Inflammatory macrophage treated with lipopolysaccharide for 1 hour (primary cell): ENCODE results near the gene PTPRJ.
"Not testable (repeated sequence)": the region's sequence is repeated elsewhere in the genome, so short reads cannot be mapped to it uniquely, and the experiment has no call there.

Experiments used
- DNase-seq, 2 donors: peaks; one replicate each; pipeline ENCODE4 v3.0.0-alpha.2; 2020 to 2022

PTPRJ gene

DNA sequence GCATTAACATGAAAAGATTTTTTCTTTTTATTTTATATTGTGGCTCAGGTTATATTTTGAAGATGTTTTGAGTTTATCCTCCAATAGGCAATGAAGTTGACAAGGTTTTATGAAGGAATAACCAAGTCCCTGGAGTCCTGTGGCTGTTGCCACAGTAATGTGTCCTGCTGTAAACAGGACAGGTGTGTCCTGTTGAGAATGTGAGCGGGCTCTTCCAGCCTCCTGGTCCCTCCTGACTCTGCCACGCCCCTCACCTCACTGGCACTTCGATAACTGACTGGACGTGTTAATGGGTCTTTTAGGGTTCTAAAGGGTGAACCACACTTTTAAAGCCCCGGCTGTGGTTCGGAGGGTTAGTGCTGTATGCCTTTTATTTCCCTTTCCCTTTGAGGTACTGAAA is 188.5 kb downstream of the PTPRJ start:
- DNase-seq = no peak

- DNase-seq = no peak
Observed at GRCh38 chr11:48169259-48169658, 188.9 kb downstream of the PTPRJ start.

- peak; percentile 29 to 52 for DNase-seq
Observed at GRCh38 chr11:48169717-48170116, 189.4 kb downstream of the PTPRJ start.

- peak; percentile 65 to 67 for DNase-seq
Observed at GRCh38 chr11:48170241-48171233, 190.2 kb downstream of the PTPRJ start.

DNA sequence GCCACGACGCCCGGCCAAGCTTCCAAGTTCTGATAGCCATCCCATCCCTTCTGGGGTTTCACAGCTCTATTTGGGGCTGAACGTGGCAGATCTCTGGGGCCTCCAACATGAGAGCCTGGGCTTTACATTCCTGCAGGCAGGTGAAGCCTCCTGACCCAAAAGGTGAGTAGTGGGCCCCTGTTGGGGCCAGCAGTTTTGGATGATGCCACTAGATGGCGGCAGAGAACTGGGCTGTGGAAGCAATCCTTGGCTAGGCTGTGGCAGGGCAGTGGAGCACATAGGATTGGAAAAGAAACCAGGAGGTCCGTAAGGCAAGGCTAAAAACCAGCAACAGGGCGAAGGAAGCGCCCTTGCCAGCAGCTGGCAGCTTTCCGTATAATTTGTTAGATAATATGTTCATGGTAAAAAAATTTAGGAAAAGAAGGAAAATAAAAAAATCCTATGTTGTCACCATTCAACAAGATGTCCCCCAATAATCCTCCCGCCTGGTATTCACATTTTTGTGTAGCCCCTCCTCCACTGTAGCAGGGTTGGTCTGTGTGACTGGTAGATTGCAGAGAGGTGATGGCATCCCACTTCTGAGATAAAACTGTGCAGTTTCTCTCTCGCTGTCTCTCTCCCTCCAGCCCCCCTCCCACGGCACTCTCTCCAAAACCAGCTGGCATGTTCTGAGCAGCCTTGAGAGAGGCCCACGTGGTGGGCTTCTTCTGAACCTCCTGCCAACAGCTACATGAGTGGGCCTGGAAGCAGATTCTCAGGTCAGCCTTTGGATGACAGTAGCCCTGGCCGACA is 192.7 kb downstream of the PTPRJ start:
- DNase-seq = peak in 1 of 2 donors; percentile 70

GRCh38 chr11:48177661-48178060 is 197.3 kb downstream of the PTPRJ start:
- DNase-seq = no peak

DNA sequence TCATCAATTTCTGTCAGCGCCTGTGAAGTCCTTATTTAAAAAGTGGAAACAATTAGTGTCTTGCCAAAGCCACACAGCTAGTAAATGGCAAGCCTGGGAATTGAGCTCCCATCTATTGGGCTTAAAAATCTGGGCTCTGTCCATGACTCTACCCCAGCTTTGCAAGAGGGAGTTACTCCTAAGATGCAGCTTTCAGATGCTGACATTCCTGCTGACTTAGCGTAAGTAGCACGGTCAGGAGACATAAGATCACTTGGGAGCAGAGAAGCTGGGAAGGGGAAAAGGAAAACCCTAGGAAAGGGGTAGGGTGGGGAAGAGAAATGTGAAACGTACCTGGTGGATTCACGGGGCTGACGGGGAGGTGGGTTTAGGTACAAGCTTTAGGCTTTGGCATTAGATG is 200.3 kb downstream of the PTPRJ start:
- DNase-seq = no peak

- DNase-seq = no peak
Observed at GRCh38 chr11:48182860-48183526, 202.6 kb downstream of the PTPRJ start.

DNA sequence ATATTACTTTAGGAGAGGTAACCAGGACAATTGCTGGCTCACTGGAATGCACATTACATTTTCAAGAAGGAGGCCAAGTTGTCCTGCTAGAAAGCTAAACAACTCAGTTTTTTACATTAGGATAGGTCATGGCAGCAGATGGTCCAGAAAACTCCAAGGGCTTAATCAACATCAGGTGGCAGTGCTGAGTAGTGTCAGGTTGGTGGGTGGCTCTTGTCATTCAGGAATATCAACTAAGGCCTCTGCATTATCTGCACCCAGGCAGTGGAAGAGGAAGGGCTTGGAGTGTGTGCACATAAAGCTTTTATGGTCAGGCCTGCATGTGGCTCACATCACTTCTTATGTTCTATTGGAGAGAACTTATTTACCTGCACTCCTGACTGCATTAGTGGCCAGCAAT is 204.1 kb downstream of the PTPRJ start:
- no peak for DNase-seq

- not testable (repeated sequence) for DNase-seq
Observed at GRCh38 chr11:48190906-48191654, 210.7 kb downstream of the PTPRJ start.

DNA sequence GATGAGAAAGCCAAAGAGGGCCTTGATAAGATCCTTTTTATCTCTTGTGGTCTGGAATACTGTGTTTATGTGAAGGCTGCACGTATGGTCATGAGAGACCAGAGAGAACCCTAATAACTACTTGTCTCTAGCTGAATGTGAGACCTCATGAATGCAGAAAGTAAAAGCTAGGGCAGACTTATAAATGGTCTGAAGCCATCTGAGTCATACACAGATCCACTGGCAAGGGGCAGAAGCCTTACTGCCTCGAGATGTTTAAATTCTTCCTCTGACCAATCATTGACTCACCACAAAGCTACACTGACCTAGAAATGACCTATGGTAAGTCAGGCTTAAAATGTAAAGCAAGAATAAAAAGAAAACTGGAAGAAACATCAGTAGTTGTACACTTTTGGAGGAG is 213.5 kb downstream of the PTPRJ start:
- DNase-seq = no peak

DNA sequence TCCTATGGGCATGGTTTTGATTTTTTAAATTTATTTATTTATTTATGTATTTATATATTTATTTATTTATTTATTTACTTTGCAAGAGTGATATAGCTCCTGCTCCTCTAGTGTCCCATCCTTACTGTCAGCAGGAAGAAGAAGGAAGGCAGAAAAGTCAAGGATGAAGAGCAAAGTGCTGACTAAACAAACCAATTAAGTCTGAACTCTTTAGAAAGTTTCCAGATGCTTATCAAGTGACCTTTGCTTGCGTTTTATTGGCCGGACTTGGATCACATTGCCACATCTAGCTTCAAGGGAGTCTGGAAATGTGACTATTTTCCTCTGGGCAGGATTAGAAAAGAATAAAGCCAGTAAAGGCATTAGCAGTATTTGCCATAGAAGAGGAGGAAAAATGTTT is 227.5 kb downstream of the PTPRJ start:
- DNase-seq = no peak

DNA sequence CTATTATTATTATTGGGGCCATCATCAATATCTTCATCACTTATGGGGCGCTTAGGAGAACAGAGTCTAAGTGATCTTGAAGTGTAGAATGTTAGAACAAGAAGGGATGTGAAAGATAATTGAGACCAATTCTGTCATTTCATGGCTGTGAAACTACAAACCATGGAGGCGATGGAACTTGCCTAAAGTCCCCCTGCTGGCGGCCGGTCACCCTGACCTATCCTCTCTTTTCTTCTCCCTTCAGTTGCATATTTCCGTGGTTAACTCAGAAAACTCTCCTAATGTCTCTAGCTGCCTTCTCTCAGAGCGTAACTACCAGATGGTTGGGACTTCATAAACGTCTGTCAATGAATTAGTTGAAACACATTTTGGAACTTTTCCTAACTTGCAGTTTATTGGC is 229.7 kb downstream of the PTPRJ start:
- DNase-seq = peak in 1 of 2 donors; percentile 9

- DNase-seq = no peak
Observed at GRCh38 chr11:48216510-48216909, 236.2 kb downstream of the PTPRJ start, which contains the start of gene OR4B1. Gene OR4B1 (plus strand): TSS chr11:48216810. CDS start chr11:48216810, 0 bp downstream.
